ENCODE data around the gene NEDD8. TPM values are rescaled to one million over a fixed set of nuclear protein-coding genes. Genes with fewer than 3 reads are reported as not detected.
A peak's percentile ranks its signal among the peaks of the same experiment; 100 is the strongest.

Gene NEDD8
- total RNA-seq, 1 donor from 2014 or later, result 169 TPM

- Mint-ChIP-seq H3K9me3 (ENCODE audit: unreplicated experiment) (peaks cover 2% of the 10 kb centered on the region), H3K27me3 (ENCODE audit: unreplicated experiment) (peaks cover 8% of the 10 kb centered on the region), H3K4me1 (ENCODE audit: low read depth, unreplicated experiment) (peaks cover 4% of the 10 kb centered on the region), H3K27ac (ENCODE audit: unreplicated experiment) (peak overlapping the region; percentile 50), H3K36me3 (ENCODE audit: unreplicated experiment) (peaks cover 4% of the 10 kb centered on the region), H3K4me3 (ENCODE audit: unreplicated experiment) (peak overlapping the region; percentile 90)
- no peak for TF ChIP-seq CTCF (IDR thresholded peaks at IDR 0.05; ENCODE audit: partially characterized antibody, unreplicated experiment)
- DNase-seq, result no peak
Observed at GRCh38 chr14:24272467-24272866, 40.3 kb upstream of the NEDD8 start.

- peak overlapping the region; percentile 90 for H3K4me3 Mint-ChIP-seq (ENCODE audit: unreplicated experiment)
- peak overlapping the region; percentile 84 for H3K27ac Mint-ChIP-seq (ENCODE audit: unreplicated experiment)
- peaks cover 4% of the 10 kb centered on the region for H3K4me1 Mint-ChIP-seq (ENCODE audit: low read depth, unreplicated experiment)
- H3K9me3 Mint-ChIP-seq (ENCODE audit: unreplicated experiment), result peaks cover 2% of the 10 kb centered on the region
- no peak for TF ChIP-seq CTCF (IDR thresholded peaks at IDR 0.05; ENCODE audit: partially characterized antibody, unreplicated experiment)
- DNase-seq, result no peak
- peaks cover 11% of the 10 kb centered on the region for H3K27me3 Mint-ChIP-seq (ENCODE audit: unreplicated experiment)
- peaks cover 4% of the 10 kb centered on the region for H3K36me3 Mint-ChIP-seq (ENCODE audit: unreplicated experiment)
Observed at GRCh38 chr14:24271834-24272263, 39.7 kb upstream of the NEDD8 start.

GRCh38 chr14:24271134-24271833 is 39.1 kb upstream of the NEDD8 start, which contains the start of gene RABGGTA:
RABGGTA (minus strand) TSS chr14:24271597; CDS start chr14:24271115, 482 bp downstream.
- Mint-ChIP-seq H3K27ac (ENCODE audit: unreplicated experiment) (peak within 1 kb of the TSS; percentile 84), H3K9me3 (ENCODE audit: unreplicated experiment) (peaks cover 2% of the 10 kb centered on the region), H3K4me3 (ENCODE audit: unreplicated experiment) (peak within 1 kb of the TSS; percentile 90), H3K27me3 (ENCODE audit: unreplicated experiment) (peaks cover 13% of the 10 kb centered on the region), H3K36me3 (ENCODE audit: unreplicated experiment) (peaks cover 4% of the 10 kb centered on the region), H3K4me1 (ENCODE audit: low read depth, unreplicated experiment) (peaks cover 4% of the 10 kb centered on the region)
- peak; percentile 58 for TF ChIP-seq CTCF (IDR thresholded peaks at IDR 0.05; ENCODE audit: partially characterized antibody, unreplicated experiment)
- DNase-seq, result peak; percentile 90

- no peak for DNase-seq
- Mint-ChIP-seq H3K4me3 (ENCODE audit: unreplicated experiment) (peak overlapping the region; percentile 88), H3K27me3 (ENCODE audit: unreplicated experiment) (peaks cover 13% of the 10 kb centered on the region), H3K4me1 (ENCODE audit: low read depth, unreplicated experiment) (peaks cover 4% of the 10 kb centered on the region), H3K9me3 (ENCODE audit: unreplicated experiment) (peaks cover 2% of the 10 kb centered on the region), H3K36me3 (ENCODE audit: unreplicated experiment) (peaks cover 4% of the 10 kb centered on the region), H3K27ac (ENCODE audit: unreplicated experiment) (peak overlapping the region; percentile 75)
- no peak for TF ChIP-seq CTCF (IDR thresholded peaks at IDR 0.05; ENCODE audit: partially characterized antibody, unreplicated experiment)
Observed at GRCh38 chr14:24270537-24271133, 38.5 kb upstream of the NEDD8 start.
